SKM-1 (cell line): ENCODE data around the gene FAT1.
"Not testable (repeated sequence)": the region's sequence is repeated elsewhere in the genome, so short reads cannot be mapped to it uniquely, and the experiment has no call there.

ENCODE experiments used
- DNase-seq: peaks from one replicate; lab custom pipeline; 2025; ENCODE audit not compliant: unreplicated experiment; lab: John Stamatoyannopoulos, UW

Gene FAT1, protein sequence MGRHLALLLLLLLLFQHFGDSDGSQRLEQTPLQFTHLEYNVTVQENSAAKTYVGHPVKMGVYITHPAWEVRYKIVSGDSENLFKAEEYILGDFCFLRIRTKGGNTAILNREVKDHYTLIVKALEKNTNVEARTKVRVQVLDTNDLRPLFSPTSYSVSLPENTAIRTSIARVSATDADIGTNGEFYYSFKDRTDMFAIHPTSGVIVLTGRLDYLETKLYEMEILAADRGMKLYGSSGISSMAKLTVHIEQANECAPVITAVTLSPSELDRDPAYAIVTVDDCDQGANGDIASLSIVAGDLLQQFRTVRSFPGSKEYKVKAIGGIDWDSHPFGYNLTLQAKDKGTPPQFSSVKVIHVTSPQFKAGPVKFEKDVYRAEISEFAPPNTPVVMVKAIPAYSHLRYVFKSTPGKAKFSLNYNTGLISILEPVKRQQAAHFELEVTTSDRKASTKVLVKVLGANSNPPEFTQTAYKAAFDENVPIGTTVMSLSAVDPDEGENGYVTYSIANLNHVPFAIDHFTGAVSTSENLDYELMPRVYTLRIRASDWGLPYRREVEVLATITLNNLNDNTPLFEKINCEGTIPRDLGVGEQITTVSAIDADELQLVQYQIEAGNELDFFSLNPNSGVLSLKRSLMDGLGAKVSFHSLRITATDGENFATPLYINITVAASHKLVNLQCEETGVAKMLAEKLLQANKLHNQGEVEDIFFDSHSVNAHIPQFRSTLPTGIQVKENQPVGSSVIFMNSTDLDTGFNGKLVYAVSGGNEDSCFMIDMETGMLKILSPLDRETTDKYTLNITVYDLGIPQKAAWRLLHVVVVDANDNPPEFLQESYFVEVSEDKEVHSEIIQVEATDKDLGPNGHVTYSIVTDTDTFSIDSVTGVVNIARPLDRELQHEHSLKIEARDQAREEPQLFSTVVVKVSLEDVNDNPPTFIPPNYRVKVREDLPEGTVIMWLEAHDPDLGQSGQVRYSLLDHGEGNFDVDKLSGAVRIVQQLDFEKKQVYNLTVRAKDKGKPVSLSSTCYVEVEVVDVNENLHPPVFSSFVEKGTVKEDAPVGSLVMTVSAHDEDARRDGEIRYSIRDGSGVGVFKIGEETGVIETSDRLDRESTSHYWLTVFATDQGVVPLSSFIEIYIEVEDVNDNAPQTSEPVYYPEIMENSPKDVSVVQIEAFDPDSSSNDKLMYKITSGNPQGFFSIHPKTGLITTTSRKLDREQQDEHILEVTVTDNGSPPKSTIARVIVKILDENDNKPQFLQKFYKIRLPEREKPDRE (N-terminal part only)

DNA sequence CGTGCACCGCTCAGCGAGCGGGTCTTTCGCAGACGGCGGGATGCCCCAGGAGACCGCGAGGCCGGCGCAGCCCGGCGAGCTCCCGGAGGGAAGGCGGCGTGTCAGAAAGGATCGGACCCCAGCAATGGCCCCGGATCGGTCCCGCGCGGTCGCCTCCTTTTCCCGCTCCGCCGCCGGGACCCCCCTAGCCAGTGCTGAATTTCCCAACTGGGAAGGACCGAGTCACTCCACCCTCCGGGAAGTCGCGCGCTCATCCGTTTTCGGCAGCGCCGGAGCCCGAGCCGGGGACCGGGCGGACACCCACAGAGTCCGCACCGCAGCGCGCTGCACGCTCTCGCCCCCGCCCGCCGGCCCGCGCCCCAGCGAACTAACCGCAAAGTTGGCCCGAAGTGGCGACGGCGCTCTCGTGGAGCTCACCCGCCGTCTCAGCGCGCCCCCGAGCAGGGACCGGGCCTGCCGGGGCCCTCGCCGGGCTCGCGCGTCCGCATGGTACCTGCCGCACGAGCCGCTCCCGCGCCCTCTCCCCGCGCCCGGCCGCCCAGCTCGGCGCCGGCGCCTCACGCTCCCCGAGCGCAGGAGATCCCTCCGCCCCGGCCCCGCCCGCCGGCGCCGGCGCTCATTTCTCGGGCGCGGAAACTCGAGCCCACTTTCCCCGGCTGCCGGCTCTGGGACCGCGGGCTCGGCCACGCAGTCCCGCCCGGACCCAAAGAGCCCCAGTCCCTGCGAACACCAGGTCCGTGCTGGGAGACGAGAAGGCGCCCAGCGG is at the start of gene FAT1:
FAT1 (minus strand) TSS at position 565 of the 766 bp plus-strand sequence. CDS start 14,029 bp downstream, outside the sequence.
- DNase-seq = peak; percentile 20

DNA sequence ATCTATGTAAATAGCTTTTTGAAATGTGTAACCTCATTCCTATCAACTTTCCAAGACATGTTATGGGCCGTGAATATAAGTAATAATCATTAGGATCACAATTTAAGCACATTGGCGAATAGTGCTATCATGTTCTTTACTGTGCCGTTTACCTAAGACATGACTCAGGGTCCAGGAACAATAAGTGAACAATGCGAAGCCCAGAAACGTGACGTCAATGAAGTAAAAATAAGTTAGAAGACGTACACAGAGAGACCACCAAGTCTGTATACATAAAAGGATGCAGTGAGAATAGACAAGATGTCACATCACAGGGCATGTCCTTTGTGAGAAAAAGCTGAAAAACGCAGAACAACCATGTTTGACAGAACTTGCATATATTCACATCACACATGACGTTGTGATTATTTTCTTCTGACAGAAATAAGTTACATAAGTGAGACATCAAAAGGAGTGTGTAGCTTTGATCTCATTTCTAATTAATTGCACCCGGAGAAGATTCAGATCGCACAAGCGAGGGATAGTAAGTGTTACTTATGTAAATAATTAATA is 49.4 kb upstream of the FAT1 start:
- no peak for DNase-seq

DNA sequence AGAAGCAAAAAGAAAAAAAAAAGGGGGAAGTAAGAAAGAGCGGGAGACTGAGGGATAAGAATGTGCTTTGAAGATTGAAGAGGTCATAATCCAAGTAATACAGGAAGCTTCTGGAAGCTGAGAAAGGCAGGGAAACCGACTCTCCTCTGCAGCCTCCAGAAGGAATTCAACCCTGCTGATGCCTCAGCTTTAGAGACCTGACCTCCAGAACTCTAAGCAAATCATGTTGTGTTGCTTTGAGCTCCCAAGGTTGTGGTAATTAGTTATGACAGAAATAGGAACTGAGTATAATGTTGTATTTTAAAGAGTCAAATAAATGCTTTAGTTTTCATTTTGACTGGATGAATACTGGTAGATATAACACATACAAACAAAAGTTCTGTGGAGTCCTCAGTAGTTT is 48.0 kb upstream of the FAT1 start:
- no peak for DNase-seq

DNA sequence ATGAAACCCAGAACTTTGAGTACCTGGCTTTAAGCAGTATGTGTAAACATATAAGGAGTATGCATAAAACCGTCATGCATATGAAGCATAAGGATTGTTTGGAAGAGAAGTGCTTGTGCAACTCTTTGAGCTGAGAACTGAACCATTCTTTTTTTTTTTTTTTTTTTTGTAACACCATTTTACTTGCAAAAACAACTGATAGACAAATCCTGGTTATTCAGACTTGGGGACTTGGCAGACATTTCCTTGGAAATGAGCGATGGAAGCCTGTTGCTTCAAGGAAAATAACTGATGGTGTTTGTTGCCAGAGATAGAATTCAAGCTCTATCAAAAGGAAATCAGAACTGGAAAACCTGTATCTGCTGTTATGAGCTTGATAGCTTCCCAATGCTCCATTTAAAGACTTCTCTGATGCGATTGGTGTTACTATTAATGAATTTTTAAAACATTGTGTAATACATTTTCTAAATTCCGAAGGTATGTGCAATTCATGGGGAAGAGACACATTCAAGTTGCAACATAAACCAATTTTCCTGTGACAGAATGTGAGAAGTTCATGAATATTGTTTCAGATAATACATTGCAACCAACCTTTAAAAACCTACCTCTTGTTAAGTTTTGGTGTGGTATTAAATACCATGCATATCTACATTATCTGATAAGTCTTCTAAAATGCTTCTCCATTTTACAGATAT is 47.0 kb upstream of the FAT1 start:
- no peak for DNase-seq

DNA sequence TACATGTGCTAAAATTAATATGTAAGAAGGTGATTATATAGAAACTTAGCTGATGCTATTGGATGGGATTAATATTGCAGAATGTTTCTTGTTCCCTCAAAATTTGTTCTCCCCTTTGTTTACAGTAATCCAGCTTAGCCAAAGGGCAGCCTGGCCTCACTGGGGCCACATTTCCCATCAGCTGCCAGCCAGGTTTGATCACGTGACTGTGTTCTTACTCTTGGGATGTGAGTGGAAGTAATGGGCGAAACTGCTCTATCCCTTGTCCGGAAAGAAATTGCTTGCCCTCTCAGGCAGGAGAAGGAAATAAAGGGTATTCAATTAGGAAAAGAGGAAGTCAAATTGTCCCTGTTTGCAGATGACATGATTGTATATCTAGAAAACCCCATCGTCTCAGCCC is 44.1 kb upstream of the FAT1 start:
- DNase-seq = no peak

DNA sequence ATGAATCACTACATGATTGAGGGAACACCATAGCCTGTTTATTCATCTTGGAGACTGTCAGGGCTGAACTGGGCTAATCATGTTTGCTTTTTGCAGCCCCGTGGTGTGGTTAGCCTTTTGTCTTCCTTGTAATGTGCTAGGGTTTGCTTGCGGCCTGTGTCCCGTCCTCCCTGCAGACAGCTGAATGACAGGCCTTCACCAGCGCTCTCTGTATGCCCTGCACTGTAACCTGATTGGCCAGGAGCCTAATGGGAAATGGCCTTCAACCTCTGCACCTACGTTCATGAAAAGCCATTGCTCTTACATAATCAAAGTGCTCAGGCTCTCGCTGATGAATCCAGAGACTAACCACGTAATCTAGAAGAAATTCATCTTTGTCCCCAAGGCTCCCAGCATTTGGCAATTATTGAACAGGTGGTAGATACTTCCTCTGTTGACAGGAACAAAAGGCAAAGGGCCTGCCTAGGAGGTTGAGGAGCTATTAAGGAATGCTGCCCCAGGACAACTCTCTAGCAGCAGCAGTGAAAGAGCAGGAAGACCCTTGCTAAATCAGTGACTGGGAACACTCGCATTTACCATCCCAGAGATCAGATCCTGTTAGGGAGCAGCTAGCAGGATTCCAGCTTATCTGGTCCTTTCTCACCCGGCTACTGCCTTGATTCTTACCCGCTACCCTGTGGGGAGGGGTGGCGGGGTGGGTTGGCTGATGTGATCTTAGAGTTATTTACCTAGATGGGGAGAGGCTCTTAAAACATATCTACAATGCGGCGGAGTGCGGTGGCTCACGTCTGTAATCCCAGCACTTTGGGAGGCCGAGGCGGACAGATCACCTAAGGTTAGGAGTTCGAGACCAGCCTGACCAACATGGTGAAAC is 42.3 kb upstream of the FAT1 start:
- no peak for DNase-seq

DNA sequence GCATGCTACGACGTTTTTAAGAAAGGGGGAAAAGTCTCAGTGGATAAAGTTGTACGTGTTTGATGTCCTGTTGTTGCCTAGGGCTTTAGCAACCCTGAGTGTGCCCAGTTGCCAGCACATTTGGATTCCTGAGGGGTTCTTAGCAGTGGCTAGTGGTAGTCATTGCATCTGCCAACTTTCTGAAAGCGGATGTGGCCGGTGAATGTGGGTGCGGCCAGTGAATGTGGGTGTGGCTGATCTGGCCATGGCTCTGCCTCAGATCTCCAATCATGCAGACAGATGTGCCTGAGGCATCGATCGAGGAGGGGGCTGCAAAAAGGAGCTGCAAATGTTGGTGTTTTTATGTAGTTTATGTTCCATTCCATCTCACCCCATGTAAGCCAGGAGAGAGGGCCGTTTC is 41.5 kb upstream of the FAT1 start:
- DNase-seq = no peak

DNA sequence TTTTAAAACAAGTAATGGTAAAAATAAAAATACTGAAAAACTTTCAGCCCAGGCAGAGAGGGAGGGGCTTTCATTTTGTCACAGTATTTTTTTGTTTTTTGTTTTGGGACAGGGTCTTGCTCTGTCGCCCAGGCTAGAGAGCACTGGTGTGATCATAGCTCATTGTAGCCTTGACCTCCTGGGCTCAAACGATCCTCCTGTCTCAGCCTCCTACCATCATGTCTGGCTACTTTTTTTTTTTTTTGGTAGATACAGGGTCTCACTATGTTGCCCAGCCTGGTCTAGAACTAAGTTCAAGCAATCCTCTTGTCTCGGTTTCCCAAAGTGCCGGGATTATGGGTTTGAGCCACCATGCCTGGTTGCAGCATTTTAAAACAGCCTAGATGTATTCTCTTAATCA is 40.8 kb upstream of the FAT1 start:
- DNase-seq = no peak

DNA sequence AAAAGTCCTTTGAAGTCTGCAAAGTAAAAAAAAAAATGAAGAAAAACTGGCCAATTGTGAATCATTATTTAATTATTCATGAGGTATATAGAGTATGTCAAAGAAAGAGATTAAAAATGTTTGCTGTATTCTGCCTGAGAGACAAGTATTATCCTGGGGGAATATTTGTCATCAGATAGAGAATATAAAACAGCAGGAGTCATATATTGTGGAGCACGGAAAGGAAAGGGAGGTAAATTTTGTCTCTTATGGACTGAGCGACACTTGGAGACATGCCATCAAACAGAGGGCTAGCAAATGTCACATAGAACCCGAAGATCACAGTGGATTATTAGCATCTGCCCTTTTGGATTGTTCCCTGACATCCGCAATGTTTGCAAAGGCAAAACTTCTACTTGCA is 39.2 kb upstream of the FAT1 start:
- DNase-seq = no peak

DNA sequence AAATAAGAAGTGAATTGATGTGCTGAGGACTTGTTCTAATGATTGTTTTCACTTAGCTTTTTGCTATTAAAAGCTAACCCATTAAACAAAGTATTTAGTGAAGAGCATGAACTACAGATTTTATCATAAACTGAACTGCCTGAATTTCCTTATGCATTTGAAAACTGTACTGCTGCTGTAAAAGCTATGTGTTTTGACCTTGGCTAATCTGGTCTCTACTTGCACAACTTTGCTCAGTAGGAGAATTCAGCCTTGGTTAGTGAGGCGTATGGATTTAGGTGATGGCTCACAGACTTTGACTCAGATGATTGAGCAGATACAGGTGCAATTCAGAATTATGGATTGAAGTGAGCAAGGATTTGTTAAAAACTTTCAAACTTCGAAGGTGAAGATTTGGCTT is 38.7 kb upstream of the FAT1 start:
- DNase-seq = no peak

DNA sequence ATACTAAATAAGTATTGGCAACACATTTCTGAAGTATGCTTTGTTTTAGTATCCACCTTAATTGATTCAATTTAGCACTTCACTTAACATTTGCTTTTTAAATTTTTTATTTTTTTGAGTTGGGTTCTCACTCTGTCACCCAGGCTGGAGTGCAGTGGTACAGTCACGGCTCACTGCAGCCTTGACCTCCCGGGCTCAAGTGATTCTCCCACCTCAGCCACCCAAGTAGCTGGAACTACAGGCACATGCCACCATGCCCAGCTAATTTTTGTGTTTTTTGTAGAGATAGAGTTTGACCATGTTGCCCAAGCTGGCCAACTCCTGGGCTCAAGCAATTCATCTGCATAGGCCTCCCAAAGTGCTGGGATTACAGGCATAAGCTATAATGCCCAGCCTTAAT is 38.3 kb upstream of the FAT1 start:
- not testable (repeated sequence) for DNase-seq

DNA sequence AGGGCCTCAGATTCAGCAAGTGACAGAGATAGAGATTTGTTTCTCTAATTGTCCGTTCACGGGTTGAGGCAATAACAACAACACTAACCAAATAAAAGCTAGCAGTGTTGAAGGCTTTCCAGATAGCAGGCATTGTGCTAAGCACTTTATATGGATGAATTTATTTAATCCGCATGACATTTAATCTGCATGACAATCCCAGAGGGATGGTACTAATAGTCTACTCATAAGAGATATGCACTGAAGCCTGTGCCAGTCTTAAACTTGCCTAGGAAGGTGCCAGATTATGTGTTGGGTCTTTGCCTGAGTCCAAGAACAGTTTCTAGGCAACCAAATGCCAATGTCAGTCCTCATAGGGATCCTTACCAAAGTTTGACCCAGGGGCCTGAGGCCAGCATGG is 37.7 kb upstream of the FAT1 start:
- no peak for DNase-seq

DNA sequence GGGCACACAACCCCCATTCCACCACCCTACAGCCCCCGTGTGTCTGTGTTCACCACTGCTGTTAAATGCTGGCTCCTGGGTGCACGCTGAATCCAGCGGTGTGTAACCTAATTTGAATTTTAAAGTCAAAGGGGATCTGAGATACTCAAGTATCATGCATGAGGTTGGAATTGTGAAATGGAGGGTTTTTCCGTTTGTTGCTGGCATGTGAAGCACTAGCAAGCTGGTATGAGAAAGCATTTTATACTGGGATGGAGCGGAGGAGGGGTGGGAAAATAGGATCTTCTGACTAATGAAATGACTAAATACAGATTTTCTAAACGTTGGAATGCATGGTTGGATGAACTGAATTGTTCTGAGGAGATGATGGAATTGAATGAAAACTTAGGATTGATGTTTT is 36.9 kb upstream of the FAT1 start:
- no peak for DNase-seq

DNA sequence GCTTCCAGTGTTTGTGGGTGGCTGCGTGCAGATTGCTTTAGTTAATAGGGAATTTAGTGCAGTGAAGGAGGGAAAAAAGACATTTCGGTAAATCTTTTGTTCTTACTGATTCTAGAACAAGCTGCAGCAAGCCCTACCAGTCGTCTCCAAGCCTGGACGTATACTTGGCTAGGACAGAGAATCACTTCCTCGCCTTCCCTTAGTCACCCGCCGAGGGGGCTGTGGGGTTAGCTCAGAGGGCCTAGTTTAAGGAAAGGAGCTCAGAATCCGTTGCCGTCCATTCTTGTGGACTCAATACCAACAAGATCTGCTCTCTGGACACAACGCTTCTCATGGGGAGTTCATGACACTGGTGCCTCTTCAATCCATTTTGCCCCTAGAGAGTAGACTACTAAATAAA is 36.3 kb upstream of the FAT1 start:
- no peak for DNase-seq

DNA sequence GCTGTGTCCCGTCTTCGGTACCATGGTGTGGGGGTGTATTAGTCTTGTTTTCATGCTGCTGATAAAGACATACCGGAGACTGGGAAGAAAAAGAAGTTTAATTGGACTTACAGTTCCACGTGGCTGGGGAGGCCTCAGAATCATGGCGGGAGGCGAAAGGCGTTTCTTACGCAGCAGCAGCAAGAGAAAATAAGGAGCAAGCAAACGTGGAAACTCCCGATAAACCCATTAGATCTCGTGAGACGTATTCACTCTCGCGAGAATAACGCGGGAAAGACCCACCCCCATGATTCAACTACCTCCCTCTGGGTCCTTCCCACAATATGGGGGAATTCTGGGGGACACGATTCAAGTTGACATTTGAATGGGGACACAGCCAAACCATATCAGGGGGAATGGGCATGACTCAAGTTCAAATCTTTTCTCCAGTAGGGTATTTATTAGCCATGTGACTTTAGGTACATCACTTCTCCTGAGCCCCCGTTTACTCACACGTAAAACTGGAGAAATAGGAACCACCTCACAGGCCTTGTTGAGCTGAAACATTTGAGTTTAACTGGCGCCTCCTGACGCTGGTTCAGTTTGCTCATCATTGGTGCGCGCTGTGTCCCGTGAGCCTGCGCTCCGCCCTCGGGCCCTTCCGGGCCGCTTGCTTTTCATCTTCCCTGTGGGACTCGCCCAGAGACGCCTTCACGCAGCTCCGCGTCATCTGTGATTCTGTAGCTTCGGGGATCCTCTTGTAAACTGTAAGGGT is 35.5 kb upstream of the FAT1 start:
- DNase-seq = no peak

DNA sequence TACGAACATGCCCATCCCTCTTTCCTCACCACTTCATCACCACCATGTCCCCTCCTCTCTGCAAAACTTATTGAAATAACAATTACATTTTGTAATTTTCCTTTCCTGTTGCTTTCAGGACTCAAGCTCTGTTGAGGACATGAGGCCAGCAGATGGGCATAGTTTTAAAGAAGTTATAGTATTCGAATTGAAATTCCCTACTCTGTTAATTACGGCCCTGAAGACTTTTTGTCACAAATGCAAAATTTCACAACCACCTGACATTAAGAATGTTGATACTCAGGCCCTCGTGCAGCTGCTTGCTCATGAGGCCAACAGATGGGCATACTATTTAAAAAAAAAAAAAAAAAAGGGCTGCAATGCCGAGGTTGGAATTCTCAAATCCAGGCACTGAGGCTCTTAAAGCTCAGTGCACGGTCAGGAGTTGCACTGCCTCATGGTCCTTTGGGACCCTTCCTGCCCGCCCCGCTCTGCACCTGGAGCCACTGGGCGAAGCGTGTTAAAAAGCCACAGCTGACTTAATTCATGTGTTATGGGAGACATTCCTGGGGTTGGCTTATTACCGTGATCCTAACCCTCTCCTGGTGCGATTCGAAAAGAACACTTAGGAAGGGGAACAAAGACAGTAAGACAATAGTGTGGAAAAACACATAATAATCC is 34.2 kb upstream of the FAT1 start:
- no peak for DNase-seq

DNA sequence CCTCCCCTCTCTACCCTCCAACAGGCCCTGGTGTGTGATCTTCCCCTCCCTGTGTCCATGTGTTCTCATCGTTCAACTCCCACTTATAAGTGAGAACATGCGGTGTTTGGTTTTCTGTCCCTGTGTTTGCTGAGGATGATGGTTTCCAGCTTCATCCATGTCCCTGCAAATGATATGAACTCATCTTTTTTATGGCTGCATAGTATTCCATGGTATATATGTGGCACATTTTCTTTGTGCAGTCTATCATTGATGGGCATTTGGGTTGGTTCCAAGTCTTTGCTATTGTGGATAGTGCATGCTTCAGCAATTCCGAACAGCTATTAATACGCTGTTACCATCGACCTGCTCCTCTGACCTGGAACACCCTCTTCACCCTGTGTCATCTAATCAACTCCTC is 32.9 kb upstream of the FAT1 start:
- not testable (repeated sequence) for DNase-seq
